Neural cell (in vitro differentiated cells): ENCODE data around the gene SHROOM2.

Experiments used
- CTCF ChIP-seq: fragments of 450-650 bp; IDR thresholded peaks from 2 replicates; pipeline ENCODE4 v1.5.1; 2014; ENCODE audit warnings: antibody characterized with exemption, mild to moderate bottlenecking, moderate library complexity; ENCODE audit not compliant: poor library complexity, severe bottlenecking
- EP300 ChIP-seq: fragments of 450-650 bp; conservative IDR thresholded peaks from 2 replicates; pipeline ENCODE4 v1.6.1; 2014; ENCODE audit warnings: antibody characterized with exemption, mild to moderate bottlenecking, moderate library complexity; ENCODE audit not compliant: poor library complexity, severe bottlenecking
- EZH2 ChIP-seq: fragments of 200-600, 300-800 bp; shearing (Covaris generic), sonication (generic); IDR thresholded peaks from 2 replicates; pipeline ENCODE4 v1.6.1; 2014; ENCODE audit warnings: antibody characterized with exemption, low read length, borderline replicate concordance, mild to moderate bottlenecking; ENCODE audit not compliant: insufficient read depth, poor library complexity, severe bottlenecking
- MXI1 ChIP-seq: fragments of 450-650 bp; conservative IDR thresholded peaks from 2 replicates; pipeline ENCODE4 v1.6.1; 2014; ENCODE audit warnings: antibody characterized with exemption, mild to moderate bottlenecking; ENCODE audit not compliant: poor library complexity, severe bottlenecking
- POLR2AphosphoS5 ChIP-seq: IDR thresholded peaks from 2 replicates; pipeline ENCODE4 v1.6.1; 2012
- REST ChIP-seq: IDR thresholded peaks from 2 replicates; pipeline ENCODE4 v1.6.1; 2012; ENCODE audit warnings: borderline replicate concordance
- SMC3 ChIP-seq: fragments of 450-650 bp; conservative IDR thresholded peaks from 2 replicates; pipeline ENCODE4 v1.6.1; 2014; ENCODE audit warnings: antibody characterized with exemption, mild to moderate bottlenecking, moderate library complexity; ENCODE audit not compliant: poor library complexity

- TF ChIP-seq POLR2AphosphoS5 (no peak), CTCF (no peak), MXI1 (no peak), EZH2 (no peak), SMC3 (no peak), EP300 (no peak), REST (no peak)
Measured at GRCh38 chrX:9835585-9836210, 49.5 kb downstream of the SHROOM2 start.
